ENCODE measurements around the gene GUCD1.

Gene GUCD1

GRCh38 chr22:24555165-24556039, 464 bp upstream of the GUCD1 start, which contains the start of gene SNRPD3 (continued):
- no peak for TF ChIP-seq ZNF10 (tag by site-specific recombination; IDR thresholded peaks at IDR 0.05)
- TF ChIP-seq ZNF639 (tag by site-specific recombination; IDR thresholded peaks at IDR 0.05) = peak; percentile 97
- TF ChIP-seq ZNF37A (tag by site-specific recombination; IDR thresholded peaks at IDR 0.05) = no peak
- no peak for TF ChIP-seq ZNF677 (tag by site-specific recombination; IDR thresholded peaks at IDR 0.05)
- no peak for TF ChIP-seq ZNF292 (tag by site-specific recombination; IDR thresholded peaks at IDR 0.05; ENCODE audit: borderline replicate concordance, low read depth)
- TF ChIP-seq ZNF843 (tag by site-specific recombination; IDR thresholded peaks at IDR 0.05) = no peak; the same call in 1 of the 2 replicates
- TF ChIP-seq ZBTB7A (tag by site-specific recombination; IDR thresholded peaks at IDR 0.05; ENCODE audit: low read depth) = peak; percentile 87; the same call in 1 of the 2 replicates
- no peak for TF ChIP-seq ZNF837 (tag by site-specific recombination; IDR thresholded peaks at IDR 0.05)
- TF ChIP-seq KLF10 (tag by site-specific recombination; IDR thresholded peaks at IDR 0.05) = peak; percentile 91
- TF ChIP-seq PRDM2 (tag by site-specific recombination; IDR thresholded peaks at IDR 0.05; ENCODE audit: borderline replicate concordance) = peak; percentile 92; the same call in 1 of the 2 replicates
- no peak for TF ChIP-seq ZNF266 (tag by site-specific recombination; IDR thresholded peaks at IDR 0.05; ENCODE audit: low read depth)
- TF ChIP-seq ZEB2 (tag by site-specific recombination; IDR thresholded peaks at IDR 0.05) = peak; percentile 97; the same call in 1 of the 2 replicates
- no peak for TF ChIP-seq ZNF747 (tag by site-specific recombination; IDR thresholded peaks at IDR 0.05)
- no peak for TF ChIP-seq ZNF473 (tag by site-specific recombination; IDR thresholded peaks at IDR 0.05)
- TF ChIP-seq RBAK (tag by site-specific recombination; IDR thresholded peaks at IDR 0.05) = no peak
- no peak; the same call in 1 of the 2 replicates for TF ChIP-seq HOXD13 (CRISPR knock-in tag; IDR thresholded peaks at IDR 0.05; ENCODE audit: borderline replicate concordance)
- no peak; the same call in 1 of the 2 replicates for TF ChIP-seq ZNF223 (tag by site-specific recombination; IDR thresholded peaks at IDR 0.05)
- no peak for TF ChIP-seq AEBP2 (tag by site-specific recombination; IDR thresholded peaks at IDR 0.05; ENCODE audit: borderline replicate concordance)
- TF ChIP-seq ZNF366 (tag by site-specific recombination; conservative IDR thresholded peaks at IDR 0.05) = peak; percentile 75
- TF ChIP-seq KLF1 (tag by site-specific recombination; IDR thresholded peaks at IDR 0.05) = no peak
- no peak; the same call in 1 of the 2 replicates for TF ChIP-seq ZBTB44 (tag by site-specific recombination; IDR thresholded peaks at IDR 0.05)
- no peak for TF ChIP-seq ZNF596 (tag by site-specific recombination; IDR thresholded peaks at IDR 0.05)
- TF ChIP-seq ZXDB (tag by site-specific recombination; IDR thresholded peaks at IDR 0.05) = peak; percentile 97
- TF ChIP-seq IKZF3 (tag by site-specific recombination; IDR thresholded peaks at IDR 0.05) = peak; percentile 90
- no peak for TF ChIP-seq ZNF350 (tag by site-specific recombination; IDR thresholded peaks at IDR 0.05)
- no peak for TF ChIP-seq ZNF112 (tag by site-specific recombination; IDR thresholded peaks at IDR 0.05)
- TF ChIP-seq ZNF626 (tag by site-specific recombination; IDR thresholded peaks at IDR 0.05) = no peak
- TF ChIP-seq GFI1B (tag by site-specific recombination; IDR thresholded peaks at IDR 0.05) = no peak
- TF ChIP-seq ZNF571 (tag by site-specific recombination; IDR thresholded peaks at IDR 0.05) = no peak
- TF ChIP-seq SETDB1 (IDR thresholded peaks at IDR 0.05; ENCODE audit: insufficient read length, low read length) = no peak
- no peak for TF ChIP-seq ZNF114 (tag by site-specific recombination; IDR thresholded peaks at IDR 0.05)
